AG08395 (cell line): ENCODE results near the gene SLC3A2.
A peak's percentile ranks its signal among the peaks of the same experiment; 100 is the strongest.

ENCODE experiments used
- DNase-seq: peaks from one replicate; pipeline ENCODE4 v3.0.0; 2012; ENCODE audit warnings: mixed read lengths, low spot score

The SLC3A2 gene

DNA sequence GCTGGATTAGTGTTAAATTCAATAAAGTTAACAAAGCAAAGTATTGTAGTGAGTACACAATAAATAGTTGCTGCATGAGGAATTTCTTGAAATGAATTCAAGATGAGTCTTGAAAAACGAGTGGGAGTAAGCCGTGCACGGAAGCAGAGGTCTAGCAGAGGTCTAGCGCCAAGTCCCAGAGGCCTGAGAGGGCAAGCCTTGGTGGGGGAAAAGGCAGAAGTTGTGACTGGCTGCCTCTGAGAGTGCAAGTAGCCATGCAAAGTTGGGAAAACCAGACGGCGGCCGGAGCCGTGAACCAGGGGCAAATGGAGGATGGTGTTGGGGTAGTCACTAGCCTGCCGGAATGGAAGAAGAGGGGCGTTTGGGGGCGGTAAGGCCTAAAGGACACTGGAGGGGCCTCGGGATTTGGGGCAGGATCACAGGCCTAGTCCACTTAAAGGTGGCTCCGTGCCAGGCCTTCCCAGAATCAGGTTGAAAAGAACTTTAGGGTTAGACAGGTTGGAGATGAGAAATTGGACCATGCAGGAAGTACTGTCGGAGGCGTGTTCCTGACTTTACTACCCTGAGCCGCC, 379 bp upstream of the SLC3A2 start:
- peak; percentile 87 for DNase-seq

DNA sequence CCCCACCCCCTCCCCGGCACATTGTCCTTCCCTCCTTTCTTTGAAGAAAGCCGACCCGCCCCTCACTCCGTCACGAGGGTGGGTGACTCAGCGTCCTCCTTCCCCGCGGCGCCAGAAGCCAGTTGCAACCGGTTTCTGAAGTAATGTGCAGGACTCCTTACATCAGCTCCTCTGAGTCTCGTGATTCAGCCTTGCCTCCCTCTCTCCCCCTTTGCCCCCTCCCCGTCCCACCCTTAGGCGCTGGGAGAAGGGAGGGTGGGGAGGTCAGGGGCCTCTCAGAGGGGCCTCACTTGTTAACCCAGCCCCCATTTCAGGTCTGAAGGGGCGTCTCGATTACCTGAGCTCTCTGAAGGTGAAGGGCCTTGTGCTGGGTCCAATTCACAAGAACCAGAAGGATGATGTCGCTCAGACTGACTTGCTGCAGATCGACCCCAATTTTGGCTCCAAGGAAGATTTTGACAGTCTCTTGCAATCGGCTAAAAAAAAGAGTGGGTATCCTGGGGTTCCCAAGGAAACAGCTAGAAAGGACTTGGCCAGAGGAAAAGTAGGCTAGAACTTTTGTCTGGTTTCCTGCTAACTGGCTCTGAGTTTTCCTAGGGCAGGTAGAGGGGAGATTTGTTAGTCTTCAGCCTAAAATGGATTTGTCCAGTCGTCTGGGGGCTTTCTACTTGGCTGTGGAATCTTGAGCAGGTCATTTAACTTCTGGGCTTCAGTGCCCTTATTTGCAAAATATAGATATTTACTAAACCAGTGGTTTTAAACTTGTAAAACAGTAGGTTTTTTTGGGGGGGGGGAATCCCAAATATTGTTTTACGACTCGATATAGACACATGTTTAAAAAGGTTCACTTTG, 1.1 kb downstream of the SLC3A2 start:
- DNase-seq = peak; percentile 96

GRCh38 chr11:62882431-62882749, 1.7 kb downstream of the SLC3A2 start:
- DNase-seq = no peak

GRCh38 chr11:62882788-62883501, 2.2 kb downstream of the SLC3A2 start:
- DNase-seq = no peak

DNA sequence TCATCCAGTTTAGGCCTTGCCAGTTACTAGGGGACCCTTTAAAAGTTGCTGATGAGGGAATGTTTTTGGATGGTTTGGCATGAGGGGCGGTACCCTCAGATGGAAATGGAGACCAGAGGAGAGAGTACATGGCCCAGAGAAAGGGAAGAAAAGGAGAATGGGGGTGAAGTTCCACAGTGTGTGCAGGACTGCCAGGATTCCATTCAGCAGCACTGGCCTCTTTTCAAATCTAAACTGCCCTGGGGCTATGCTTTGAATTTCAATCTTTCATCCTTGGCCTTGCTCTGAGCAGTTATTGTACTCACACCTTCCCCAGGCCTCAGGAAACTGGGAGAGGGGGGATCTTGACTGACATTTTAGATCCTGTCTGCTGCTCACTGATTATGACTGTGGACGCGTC, 3.0 kb downstream of the SLC3A2 start:
- DNase-seq = peak; percentile 9

GRCh38 chr11:62885137-62885750, 4.5 kb downstream of the SLC3A2 start:
- no peak for DNase-seq

DNA sequence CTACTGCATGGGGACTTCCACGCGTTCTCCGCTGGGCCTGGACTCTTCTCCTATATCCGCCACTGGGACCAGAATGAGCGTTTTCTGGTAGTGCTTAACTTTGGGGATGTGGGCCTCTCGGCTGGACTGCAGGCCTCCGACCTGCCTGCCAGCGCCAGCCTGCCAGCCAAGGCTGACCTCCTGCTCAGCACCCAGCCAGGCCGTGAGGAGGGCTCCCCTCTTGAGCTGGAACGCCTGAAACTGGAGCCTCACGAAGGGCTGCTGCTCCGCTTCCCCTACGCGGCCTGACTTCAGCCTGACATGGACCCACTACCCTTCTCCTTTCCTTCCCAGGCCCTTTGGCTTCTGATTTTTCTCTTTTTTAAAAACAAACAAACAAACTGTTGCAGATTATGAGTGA, 7.7 kb downstream of the SLC3A2 start:
- DNase-seq = no peak

GRCh38 chr11:62889126-62889483, 8.4 kb downstream of the SLC3A2 start:
- no peak for DNase-seq

GRCh38 chr11:62889484-62890437, 9.1 kb downstream of the SLC3A2 start:
- DNase-seq = peak; percentile 28

DNA sequence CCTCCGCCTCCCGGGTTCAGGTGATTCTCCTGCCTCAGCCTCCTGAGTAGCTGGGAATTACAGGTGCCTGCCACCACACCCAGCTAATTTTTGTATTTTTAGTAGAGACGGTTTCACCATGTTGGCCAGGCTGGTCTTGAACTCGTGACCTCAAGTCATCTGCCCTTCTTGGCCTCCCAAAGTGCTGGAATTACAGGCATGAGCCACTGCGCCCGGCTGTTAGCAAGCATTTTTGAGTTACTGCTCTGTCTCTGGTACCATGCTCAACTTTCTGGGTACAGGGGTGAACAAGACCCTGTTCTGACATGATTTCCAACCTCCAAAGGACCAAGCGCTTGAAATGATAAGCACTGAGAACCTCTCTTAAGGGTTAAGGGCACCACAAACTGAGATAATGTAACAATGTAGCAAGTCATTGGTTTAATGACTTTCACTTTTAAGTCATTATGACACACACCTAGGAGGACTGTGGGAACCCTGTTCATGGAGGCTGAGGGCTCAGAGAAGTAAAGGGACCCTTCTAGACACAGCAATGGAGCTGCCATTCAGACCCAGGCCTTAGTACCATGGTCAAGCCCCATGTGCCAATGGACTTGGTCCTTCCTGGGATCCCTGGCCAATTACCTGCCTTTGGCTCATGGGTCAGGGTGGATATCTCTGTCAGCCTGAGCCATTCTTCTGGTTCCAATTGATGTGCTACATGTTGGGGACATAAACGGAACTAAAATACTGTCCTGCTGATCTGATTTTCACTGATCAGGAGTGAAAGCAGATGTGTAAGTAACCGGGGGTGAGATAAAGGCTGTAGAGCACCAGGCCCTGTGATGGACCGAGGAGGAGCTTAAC, 11.6 kb downstream of the SLC3A2 start:
- DNase-seq = no peak

GRCh38 chr11:62895501-62895900, 14.8 kb downstream of the SLC3A2 start:
- DNase-seq = no peak

DNA sequence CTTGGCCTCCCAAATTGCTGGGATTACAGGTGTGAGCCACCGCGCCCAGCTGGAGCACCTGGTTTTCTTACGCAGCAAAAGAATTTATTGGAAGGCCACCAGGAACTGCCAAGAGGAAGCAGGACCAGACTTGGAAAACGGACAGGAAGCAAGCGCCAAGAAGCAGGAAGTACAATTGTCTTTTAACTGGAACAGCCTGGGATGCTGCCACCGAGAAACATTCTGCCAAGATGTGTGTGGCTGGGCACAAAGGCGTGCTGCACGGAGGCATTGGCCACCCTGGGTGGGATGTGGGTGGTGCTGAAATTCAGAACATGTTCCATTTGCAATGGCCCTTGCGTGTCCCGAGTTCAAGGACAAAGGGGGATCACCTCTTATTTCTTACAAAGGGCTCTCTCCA, 15.4 kb downstream of the SLC3A2 start:
- DNase-seq = no peak

GRCh38 chr11:62897311-62897710, 16.6 kb downstream of the SLC3A2 start:
- no peak for DNase-seq

- DNase-seq = no peak
Observed at GRCh38 chr11:62898027-62898426, 17.3 kb downstream of the SLC3A2 start.

DNA sequence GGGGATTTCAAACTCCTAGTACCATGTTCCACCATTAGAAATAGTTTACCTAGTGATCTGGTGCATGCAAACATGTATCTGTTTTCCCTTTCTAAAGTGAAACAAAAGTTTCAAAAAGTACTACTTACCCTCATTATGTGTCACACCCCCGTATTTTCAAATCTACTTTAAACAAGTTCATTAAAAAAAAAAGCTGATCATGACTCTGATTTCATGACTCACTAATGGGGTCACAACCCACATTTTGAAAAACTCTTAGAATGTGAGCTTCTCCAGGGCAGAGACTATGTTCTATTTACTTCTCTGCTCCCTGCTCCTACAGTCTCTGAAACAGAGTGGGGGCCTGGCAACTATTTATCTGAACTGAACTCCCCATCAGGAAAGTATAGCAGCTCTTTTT, 22.2 kb downstream of the SLC3A2 start:
- DNase-seq = no peak

DNA sequence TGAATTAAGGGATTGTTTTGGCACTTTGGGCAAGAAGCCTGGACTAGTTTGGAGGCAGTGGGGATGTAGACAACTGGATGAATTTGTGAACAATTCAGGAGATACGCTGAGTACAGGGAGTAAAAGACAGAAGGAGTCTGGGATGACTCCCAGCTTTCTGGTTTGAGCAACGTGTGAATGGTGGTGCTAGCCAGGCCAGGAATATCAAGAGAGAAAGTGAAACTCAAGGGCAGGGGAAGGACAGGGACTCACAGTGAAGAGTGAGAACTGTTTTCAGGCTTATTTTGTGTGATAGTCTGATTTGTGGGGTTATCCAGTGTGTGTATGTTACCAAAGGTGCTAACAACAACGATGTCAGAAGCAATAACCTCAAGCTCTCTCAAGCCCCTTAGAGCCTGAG, 24.6 kb downstream of the SLC3A2 start:
- DNase-seq = no peak

GRCh38 chr11:62905927-62906531, 25.3 kb downstream of the SLC3A2 start:
- DNase-seq = peak; percentile 90

DNA sequence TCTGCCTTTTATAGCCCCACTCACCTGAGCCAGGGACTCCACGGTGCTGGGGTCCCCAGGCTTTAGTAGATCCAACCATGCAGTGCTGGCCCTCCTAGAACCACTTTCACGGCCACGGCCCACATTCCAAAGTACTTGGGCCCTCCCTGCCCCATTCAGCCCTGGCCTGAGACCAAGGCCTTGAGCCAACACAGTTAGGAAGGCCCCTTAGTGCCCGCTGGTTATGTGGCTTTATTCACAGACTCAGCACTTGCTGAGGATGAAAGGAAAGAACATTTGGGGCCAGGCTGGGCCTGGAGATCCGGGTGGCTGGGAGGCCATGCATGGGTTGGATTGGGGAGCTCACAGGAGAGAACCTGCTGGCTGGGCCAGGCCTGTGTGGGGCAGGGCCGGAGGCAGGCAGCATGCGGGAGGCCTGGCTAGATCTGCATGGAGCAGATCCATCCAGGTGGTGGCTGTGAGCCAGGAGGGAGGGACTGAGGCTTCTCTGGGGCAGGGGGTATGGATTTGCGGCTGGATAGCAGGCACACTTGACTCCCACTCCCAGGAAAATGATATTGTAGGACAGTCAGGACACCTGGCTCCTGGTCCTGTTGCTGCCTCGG, 27.9 kb downstream of the SLC3A2 start:
- DNase-seq = no peak

DNA sequence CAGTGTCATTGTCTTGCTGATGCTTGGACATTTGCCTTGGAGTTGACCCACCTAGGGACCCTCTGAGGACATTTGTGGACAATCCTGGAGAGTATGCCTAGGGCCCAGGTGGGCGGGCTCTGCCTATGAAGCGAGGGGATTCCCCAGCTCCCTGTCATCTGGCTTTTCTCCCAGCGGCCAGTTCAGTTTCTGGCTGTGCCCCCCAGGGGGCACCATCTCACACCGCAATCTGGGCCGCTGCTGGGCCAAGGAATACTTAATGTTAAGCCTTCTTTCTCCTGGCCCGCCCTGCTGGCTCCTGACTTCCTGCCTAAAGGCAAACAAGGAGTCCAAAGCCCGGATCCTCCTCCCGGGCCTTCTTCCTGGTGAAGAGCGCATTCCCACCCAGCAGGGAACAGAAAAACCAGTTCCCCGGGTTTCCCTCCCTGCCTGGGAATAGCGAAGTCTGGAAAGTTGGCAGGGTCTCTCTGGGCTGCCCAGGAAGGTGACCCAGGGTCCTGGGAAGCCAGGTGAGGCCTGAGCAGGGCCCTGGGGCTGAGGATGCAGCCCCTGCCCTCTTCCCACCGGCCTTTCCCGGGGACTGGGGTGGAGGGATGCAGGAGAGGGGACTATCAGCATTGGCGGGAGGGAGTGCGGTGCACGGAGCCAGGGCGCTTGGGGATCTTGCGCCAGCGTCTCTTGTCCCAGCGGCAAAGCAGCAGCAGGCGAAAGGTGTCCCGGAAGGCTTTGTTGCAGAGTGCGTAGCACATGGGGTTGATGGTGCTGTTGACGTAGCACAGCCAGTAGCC, 28.6 kb downstream of the SLC3A2 start:
- peak; percentile 64 for DNase-seq
